ENCODE results near the gene NCAPG2. TPM values are rescaled to one million over a fixed set of nuclear protein-coding genes. Genes with fewer than 3 reads are reported as not detected.

The NCAPG2 gene
- total RNA-seq, 1 experiment from 2014 or later = 67.3 TPM

GRCh38 chr7:158684329-158684728 is 20.3 kb downstream of the NCAPG2 start:
- intact Hi-C loops (cut with micrococcal nuclease; ENCODE audit: unreplicated experiment) = no loop called here
- no TSS peak for BruUV-seq (replicated peaks)
- no peaks in the 10 kb centered on the region for H3K27me3 Mint-ChIP-seq (ENCODE audit: insufficient read depth, unreplicated experiment)
- no peak overlapping the region for H3K4me3 Mint-ChIP-seq (ENCODE audit: unreplicated experiment)
- no peaks in the 10 kb centered on the region for H3K9me3 ChIP-seq
- no peak for TF ChIP-seq CTCF (IDR thresholded peaks at IDR 0.05; ENCODE audit: insufficient read depth in 1 of 2, low read depth in 1 of 2, low read length in 1 of 2, severe bottlenecking in 1 of 2, unreplicated experiment in 1 of 2)
- ChIA-PET CTCF (no interaction called here), POLR2A (no interaction called here)
- no peak for DNase-seq
- no peaks in the 10 kb centered on the region for H3K4me1 ChIP-seq
- H3K4me1 Mint-ChIP-seq (ENCODE audit: low read depth, unreplicated experiment) = no peaks in the 10 kb centered on the region
- H3K4me3 ChIP-seq (ENCODE audit: low read depth, low read length) = no peak overlapping the region
- peaks cover 70% of the 10 kb centered on the region for H3K36me3 Mint-ChIP-seq (ENCODE audit: insufficient read depth, unreplicated experiment)
- H3K9me3 Mint-ChIP-seq (ENCODE audit: unreplicated experiment) = no peaks in the 10 kb centered on the region
- H3K27ac Mint-ChIP-seq (ENCODE audit: unreplicated experiment) = no peak overlapping the region
- no peaks in the 10 kb centered on the region for H3K27me3 ChIP-seq (replicated peaks; ENCODE audit: control insufficient read depth, insufficient read depth, low read length)
- peaks cover 2% of the 10 kb centered on the region; the same call in 1 of the 2 replicates for H3K36me3 ChIP-seq (ENCODE audit: control insufficient read depth, insufficient read depth, low read length)

- H3K4me3 Mint-ChIP-seq (ENCODE audit: unreplicated experiment) = no peak overlapping the region
- no peaks in the 10 kb centered on the region for H3K4me1 Mint-ChIP-seq (ENCODE audit: low read depth, unreplicated experiment)
- DNase-seq = no peak
- no peaks in the 10 kb centered on the region for H3K9me3 Mint-ChIP-seq (ENCODE audit: unreplicated experiment)
- intact Hi-C loops (cut with micrococcal nuclease; ENCODE audit: unreplicated experiment) = no loop called here
- peaks cover 70% of the 10 kb centered on the region for H3K36me3 Mint-ChIP-seq (ENCODE audit: insufficient read depth, unreplicated experiment)
- Histone ChIP-seq H3K27me3 (replicated peaks; ENCODE audit: control insufficient read depth, insufficient read depth, low read length) (no peaks in the 10 kb centered on the region), H3K4me3 (ENCODE audit: low read depth, low read length) (no peak overlapping the region), H3K4me1 (no peaks in the 10 kb centered on the region), H3K36me3 (ENCODE audit: control insufficient read depth, insufficient read depth, low read length) (no peaks in the 10 kb centered on the region; the same call in 1 of the 2 replicates), H3K9me3 (no peaks in the 10 kb centered on the region)
- ChIA-PET POLR2A (no interaction called here), CTCF (interaction anchor here (0.7 kb wide), 1 partner anchor 146 kb away, joined by 3 read pairs; the partner anchor contains the start of gene ESYT2)
- TF ChIP-seq CTCF (IDR thresholded peaks at IDR 0.05; ENCODE audit: insufficient read depth in 1 of 2, low read depth in 1 of 2, low read length in 1 of 2, severe bottlenecking in 1 of 2, unreplicated experiment in 1 of 2) = no peak
- BruUV-seq (replicated peaks) = no TSS peak
- H3K27me3 Mint-ChIP-seq (ENCODE audit: insufficient read depth, unreplicated experiment) = no peaks in the 10 kb centered on the region
- no peak overlapping the region for H3K27ac Mint-ChIP-seq (ENCODE audit: unreplicated experiment)
Observed at GRCh38 chr7:158683541-158683940, 21.1 kb downstream of the NCAPG2 start.

- CTCF ChIA-PET = no interaction called here
- Mint-ChIP-seq H3K27ac (ENCODE audit: unreplicated experiment) (no peak overlapping the region), H3K4me1 (ENCODE audit: low read depth, unreplicated experiment) (no peaks in the 10 kb centered on the region), H3K4me3 (ENCODE audit: unreplicated experiment) (no peak overlapping the region), H3K36me3 (ENCODE audit: insufficient read depth, unreplicated experiment) (peaks cover 67% of the 10 kb centered on the region), H3K27me3 (ENCODE audit: insufficient read depth, unreplicated experiment) (no peaks in the 10 kb centered on the region), H3K9me3 (ENCODE audit: unreplicated experiment) (no peaks in the 10 kb centered on the region)
- no TSS peak for BruUV-seq (replicated peaks)
- POLR2A ChIA-PET = no interaction called here
- no peak for DNase-seq
- intact Hi-C loops (cut with micrococcal nuclease; ENCODE audit: unreplicated experiment) = no loop called here
- Histone ChIP-seq H3K4me1 (no peaks in the 10 kb centered on the region), H3K4me3 (ENCODE audit: low read depth, low read length) (no peak overlapping the region), H3K36me3 (ENCODE audit: control insufficient read depth, insufficient read depth, low read length) (no peaks in the 10 kb centered on the region; the same call in 1 of the 2 replicates), H3K9me3 (no peaks in the 10 kb centered on the region), H3K27me3 (replicated peaks; ENCODE audit: control insufficient read depth, insufficient read depth, low read length) (no peaks in the 10 kb centered on the region)
- no peak for TF ChIP-seq CTCF (IDR thresholded peaks at IDR 0.05; ENCODE audit: insufficient read depth in 1 of 2, low read depth in 1 of 2, low read length in 1 of 2, severe bottlenecking in 1 of 2, unreplicated experiment in 1 of 2)
Observed at GRCh38 chr7:158682456-158682855, 22.1 kb downstream of the NCAPG2 start.

Data from Caco-2 (cell line).